Endothelial cell (in vitro differentiated cells): Measurements from ENCODE around the gene SUN5. TPM values are rescaled to one million over a fixed set of nuclear protein-coding genes. Genes with fewer than 3 reads are reported as not detected.

Experiments
- DNase-seq: peaks from one replicate; pipeline ENCODE4 v3.0.0; 2021; ENCODE audit warnings: low spot score
- H3K27ac Mint-ChIP-seq: one replicate; pipeline ENCODE4 v1.8.0; 2021; ENCODE audit warnings: mixed read lengths, inconsistent platforms; ENCODE audit not compliant: unreplicated experiment
- H3K27me3 Mint-ChIP-seq: one replicate; pipeline ENCODE4 v1.8.0; 2021; ENCODE audit warnings: mild to moderate bottlenecking, moderate library complexity, mixed read lengths, inconsistent platforms; ENCODE audit not compliant: unreplicated experiment
- H3K36me3 Mint-ChIP-seq: one replicate; pipeline ENCODE4 v1.8.0; 2021; ENCODE audit warnings: mild to moderate bottlenecking, low read depth, mixed read lengths, inconsistent platforms; ENCODE audit not compliant: unreplicated experiment
- H3K4me1 Mint-ChIP-seq: one replicate; pipeline ENCODE4 v1.8.0; 2021; ENCODE audit warnings: mild to moderate bottlenecking, mixed read lengths, inconsistent platforms; ENCODE audit not compliant: unreplicated experiment
- H3K4me3 Mint-ChIP-seq: one replicate; pipeline ENCODE4 v1.8.0; 2021; ENCODE audit warnings: mild to moderate bottlenecking, mixed read lengths, inconsistent platforms; ENCODE audit not compliant: unreplicated experiment
- H3K9me3 Mint-ChIP-seq: one replicate; pipeline ENCODE4 v1.8.0; 2021; ENCODE audit warnings: mixed read lengths, inconsistent platforms; ENCODE audit not compliant: unreplicated experiment
- CTCF ChIP-seq: fragments of 200-600 bp; sonication (generic); IDR thresholded peaks from one replicate; pipeline ENCODE4 v1.5.0; 2021; ENCODE audit warnings: antibody characterized with exemption; ENCODE audit not compliant: unreplicated experiment
- total RNA-seq: library from RNA; stranded (reverse); fragmentation: NEBNext Ultra II Directional; extraction: Animal tissue kit (Norgen Biotek cat#: 25700); gene quantifications from one replicate; pipeline ENCODE4 v1.2.1, GENCODE V29; 2021; ENCODE audit not compliant: unreplicated experiment

The SUN5 gene
- total RNA-seq, 1 donor from 2014 or later = not detected

- peaks cover 5% of the 10 kb centered on the region for H3K27me3 Mint-ChIP-seq
- no peak for TF ChIP-seq CTCF
Measured at GRCh38 chr20:33020278-33021161, 16.3 kb upstream of the SUN5 start.

GRCh38 chr20:33019465-33020277 is 15.4 kb upstream of the SUN5 start:
- TF ChIP-seq CTCF = no peak
- Mint-ChIP-seq H3K36me3 (no peaks in the 10 kb centered on the region), H3K4me1 (no peaks in the 10 kb centered on the region), H3K27me3 (peaks cover 5% of the 10 kb centered on the region), H3K4me3 (no peak overlapping the region), H3K27ac (no peak overlapping the region), H3K9me3 (no peaks in the 10 kb centered on the region)
- no peak for DNase-seq

More at GRCh38 chr20:33020278-33021161, 16.3 kb upstream of the SUN5 start:
- no peaks in the 10 kb centered on the region for H3K9me3 Mint-ChIP-seq
- no peaks in the 10 kb centered on the region for H3K36me3 Mint-ChIP-seq
- no peak overlapping the region for H3K4me3 Mint-ChIP-seq
- no peak for DNase-seq
- H3K27ac Mint-ChIP-seq = no peak overlapping the region
- H3K4me1 Mint-ChIP-seq = no peaks in the 10 kb centered on the region

- Mint-ChIP-seq H3K27me3 (peaks cover 5% of the 10 kb centered on the region), H3K27ac (no peak overlapping the region), H3K36me3 (no peaks in the 10 kb centered on the region), H3K9me3 (no peaks in the 10 kb centered on the region), H3K4me1 (no peaks in the 10 kb centered on the region), H3K4me3 (no peak overlapping the region)
- no peak for TF ChIP-seq CTCF
- no peak for DNase-seq
Measured at GRCh38 chr20:33018169-33018931, 14.1 kb upstream of the SUN5 start.

- DNase-seq = no peak
- no peak overlapping the region for H3K4me3 Mint-ChIP-seq
- H3K36me3 Mint-ChIP-seq = no peaks in the 10 kb centered on the region
- H3K4me1 Mint-ChIP-seq = no peaks in the 10 kb centered on the region
- H3K27me3 Mint-ChIP-seq = peaks cover 5% of the 10 kb centered on the region
- no peak for TF ChIP-seq CTCF
- H3K9me3 Mint-ChIP-seq = no peaks in the 10 kb centered on the region
- H3K27ac Mint-ChIP-seq = no peak overlapping the region
Measured at GRCh38 chr20:33017542-33017941, 13.3 kb upstream of the SUN5 start.
